Neural cell (in vitro differentiated cells): ENCODE measurements around the gene ARID3A. TPM values are rescaled to one million over a fixed set of nuclear protein-coding genes. Genes with fewer than 3 reads are reported as not detected.

Experiments used
- H2AFZ ChIP-seq: fragments of 200-600, 300-800 bp; sonication (generic), shearing (Covaris generic); 2 replicates; pipeline ENCODE4 v1.6.0; 2014; ENCODE audit warnings: low read depth, mild to moderate bottlenecking, antibody characterized with exemption, low read length, moderate library complexity
- H3F3A ChIP-seq: fragments of 200-600 bp; shearing (Covaris generic); 2 replicates; pipeline ENCODE4 v1.6.1; 2016; ENCODE audit warnings: mild to moderate bottlenecking, moderate library complexity, mixed read lengths, antibody characterized with exemption, low read length; ENCODE audit not compliant: insufficient read depth, poor library complexity, severe bottlenecking
- H3K27ac ChIP-seq: fragments of 200-600, 300-800 bp; sonication (generic), shearing (Covaris generic); 2 replicates; pipeline ENCODE4 v1.5.1; 2014; ENCODE audit warnings: mild to moderate bottlenecking, low read length, moderate library complexity
- H3K27me3 ChIP-seq: fragments of 300-800, 200-600 bp; sonication (generic), shearing (Covaris generic); 2 replicates; pipeline ENCODE4 v1.6.0; 2014; ENCODE audit warnings: mild to moderate bottlenecking, low read depth, low read length, moderate library complexity; ENCODE audit not compliant: insufficient read depth
- H3K36me3 ChIP-seq: fragments of 300-800, 200-600 bp; sonication (generic), shearing (Covaris generic); 2 replicates; pipeline ENCODE4 v1.5.1; 2014; ENCODE audit warnings: mild to moderate bottlenecking, antibody characterized with exemption, low read length, moderate library complexity; ENCODE audit not compliant: insufficient read depth
- H3K4me2 ChIP-seq: fragments of 300-800, 200-600 bp; sonication (generic), shearing (Covaris generic); 2 replicates; pipeline ENCODE4 v1.6.0; 2014; ENCODE audit warnings: mild to moderate bottlenecking, low read length
- H3K4me3 ChIP-seq: fragments of 300-800, 200-600 bp; sonication (generic), shearing (Covaris generic); 2 replicates; pipeline ENCODE4 v1.5.1; 2014; ENCODE audit warnings: mild to moderate bottlenecking, low read length, moderate library complexity
- H3K79me2 ChIP-seq: fragments of 200-600 bp; shearing (Covaris generic); replicated peaks from 2 replicates; pipeline ENCODE4 v1.6.0; 2014; ENCODE audit warnings: mild to moderate bottlenecking, low read length, moderate library complexity; ENCODE audit not compliant: insufficient read depth
- H3K9ac ChIP-seq: fragments of 300-800, 200-600 bp; sonication (generic), shearing (Covaris generic); 2 replicates; pipeline ENCODE4 v1.6.1; 2016; ENCODE audit warnings: mild to moderate bottlenecking, low read length, mixed read lengths
- H3K9me2 ChIP-seq: fragments of 200-600 bp; shearing (Covaris generic); 2 replicates; pipeline ENCODE4 v1.6.1; 2016; ENCODE audit warnings: mild to moderate bottlenecking, low read length, mixed read lengths; ENCODE audit not compliant: insufficient read depth
- H3K9me3 ChIP-seq: fragments of 200-600, 300-800 bp; sonication (generic), shearing (Covaris generic); 2 replicates; pipeline ENCODE4 v1.6.1; 2016; ENCODE audit warnings: mild to moderate bottlenecking, mixed run types, low read length, moderate library complexity, mixed read lengths
- H4K20me1 ChIP-seq: fragments of 200-600 bp; shearing (Covaris generic); 2 replicates; pipeline ENCODE4 v1.6.1; 2016; ENCODE audit warnings: mild to moderate bottlenecking, mixed run types; ENCODE audit not compliant: insufficient read depth
- EP300 ChIP-seq: fragments of 450-650 bp; conservative IDR thresholded peaks from 2 replicates; pipeline ENCODE4 v1.6.1; 2014; ENCODE audit warnings: antibody characterized with exemption, mild to moderate bottlenecking, moderate library complexity; ENCODE audit not compliant: poor library complexity, severe bottlenecking
- EZH2 ChIP-seq: fragments of 200-600, 300-800 bp; shearing (Covaris generic), sonication (generic); IDR thresholded peaks from 2 replicates; pipeline ENCODE4 v1.6.1; 2014; ENCODE audit warnings: antibody characterized with exemption, low read length, borderline replicate concordance, mild to moderate bottlenecking; ENCODE audit not compliant: insufficient read depth, poor library complexity, severe bottlenecking
- MXI1 ChIP-seq: fragments of 450-650 bp; conservative IDR thresholded peaks from 2 replicates; pipeline ENCODE4 v1.6.1; 2014; ENCODE audit warnings: antibody characterized with exemption, mild to moderate bottlenecking; ENCODE audit not compliant: poor library complexity, severe bottlenecking
- POLR2AphosphoS5 ChIP-seq: IDR thresholded peaks from 2 replicates; pipeline ENCODE4 v1.6.1; 2012
- RAD21 ChIP-seq: fragments of 450-650 bp; conservative IDR thresholded peaks from 2 replicates; pipeline ENCODE4 v1.6.1; 2014; ENCODE audit warnings: antibody characterized with exemption, mild to moderate bottlenecking, moderate library complexity
- REST ChIP-seq: IDR thresholded peaks from 2 replicates; pipeline ENCODE4 v1.6.1; 2012; ENCODE audit warnings: borderline replicate concordance
- SMC3 ChIP-seq: fragments of 450-650 bp; conservative IDR thresholded peaks from 2 replicates; pipeline ENCODE4 v1.6.1; 2014; ENCODE audit warnings: antibody characterized with exemption, mild to moderate bottlenecking, moderate library complexity; ENCODE audit not compliant: poor library complexity
- TAF1 ChIP-seq: IDR thresholded peaks from 2 replicates; pipeline ENCODE4 v1.6.1; 2012; ENCODE audit warnings: low read depth
- polyA plus RNA-seq: library from polyadenylated mRNA; depleted of rRNA; stranded (reverse); fragments of >200 nt; gene quantifications from 2 replicates; pipeline ENCODE4 v1.2.3, GENCODE V29; 2014
- TF ChIP-seq, protein P1 (sequence below): fragments of 450-650 bp; IDR thresholded peaks from 2 replicates; pipeline ENCODE4 v1.5.1; 2014; ENCODE audit warnings: antibody characterized with exemption, mild to moderate bottlenecking, moderate library complexity; ENCODE audit not compliant: poor library complexity, severe bottlenecking

ARID3A gene
- polyA plus RNA-seq, 1 donor from 2014 or later = 11.4 TPM

DNA sequence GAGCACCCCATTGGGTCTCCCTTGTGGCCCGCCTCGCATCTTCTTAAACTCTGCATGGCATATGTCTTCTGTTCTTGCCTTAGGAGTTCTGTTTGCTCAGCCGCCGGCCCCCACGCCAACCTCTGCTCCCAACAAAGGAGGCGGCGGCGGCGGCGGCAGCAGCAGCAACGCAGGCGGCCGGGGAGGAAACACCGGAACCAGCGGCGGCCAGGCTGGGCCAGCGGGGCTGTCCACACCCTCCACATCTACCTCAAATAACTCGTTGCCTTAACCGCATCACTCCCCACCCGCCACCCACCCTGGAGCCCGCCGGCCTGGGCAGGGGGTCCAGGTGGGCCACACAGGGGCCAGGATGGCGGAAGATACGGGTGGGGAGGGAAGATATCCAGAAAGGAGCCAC is 46.0 kb downstream of the ARID3A start:
- no peaks in the 10 kb centered on the region for H3K79me2 ChIP-seq
- peaks cover 12% of the 10 kb centered on the region for H3K36me3 ChIP-seq
- H3K27ac ChIP-seq = no peak overlapping the region
- no peak overlapping the region for H3K4me2 ChIP-seq
- no peak for TF ChIP-seq POLR2AphosphoS5
- TF ChIP-seq EP300 = no peak
- TF ChIP-seq RAD21 = no peak
- no peak for TF ChIP-seq REST
- TF ChIP-seq, protein P1, sequence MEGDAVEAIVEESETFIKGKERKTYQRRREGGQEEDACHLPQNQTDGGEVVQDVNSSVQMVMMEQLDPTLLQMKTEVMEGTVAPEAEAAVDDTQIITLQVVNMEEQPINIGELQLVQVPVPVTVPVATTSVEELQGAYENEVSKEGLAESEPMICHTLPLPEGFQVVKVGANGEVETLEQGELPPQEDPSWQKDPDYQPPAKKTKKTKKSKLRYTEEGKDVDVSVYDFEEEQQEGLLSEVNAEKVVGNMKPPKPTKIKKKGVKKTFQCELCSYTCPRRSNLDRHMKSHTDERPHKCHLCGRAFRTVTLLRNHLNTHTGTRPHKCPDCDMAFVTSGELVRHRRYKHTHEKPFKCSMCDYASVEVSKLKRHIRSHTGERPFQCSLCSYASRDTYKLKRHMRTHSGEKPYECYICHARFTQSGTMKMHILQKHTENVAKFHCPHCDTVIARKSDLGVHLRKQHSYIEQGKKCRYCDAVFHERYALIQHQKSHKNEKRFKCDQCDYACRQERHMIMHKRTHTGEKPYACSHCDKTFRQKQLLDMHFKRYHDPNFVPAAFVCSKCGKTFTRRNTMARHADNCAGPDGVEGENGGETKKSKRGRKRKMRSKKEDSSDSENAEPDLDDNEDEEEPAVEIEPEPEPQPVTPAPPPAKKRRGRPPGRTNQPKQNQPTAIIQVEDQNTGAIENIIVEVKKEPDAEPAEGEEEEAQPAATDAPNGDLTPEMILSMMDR = no peak
- TF ChIP-seq TAF1 = no peak
- TF ChIP-seq EZH2 = no peak
- no peak for TF ChIP-seq MXI1
- TF ChIP-seq SMC3 = no peak
- H4K20me1 ChIP-seq = no peaks in the 10 kb centered on the region
- H3K9me2 ChIP-seq = no peaks in the 10 kb centered on the region
- H3K9me3 ChIP-seq = no peaks in the 10 kb centered on the region
- no peak overlapping the region for H3K9ac ChIP-seq
- H3F3A ChIP-seq = no peaks in the 10 kb centered on the region
- no peaks in the 10 kb centered on the region for H3K27me3 ChIP-seq
- no peak overlapping the region for H3K4me3 ChIP-seq
- H2AFZ ChIP-seq = no peak overlapping the region

- Histone ChIP-seq H3K27me3 (no peaks in the 10 kb centered on the region), H3K9ac (no peak overlapping the region), H2AFZ (no peak overlapping the region), H3K27ac (no peak overlapping the region), H3K9me3 (no peaks in the 10 kb centered on the region), H3K36me3 (peaks cover 10% of the 10 kb centered on the region), H4K20me1 (no peaks in the 10 kb centered on the region), H3K79me2 (no peaks in the 10 kb centered on the region), H3K4me3 (no peak overlapping the region), H3F3A (no peaks in the 10 kb centered on the region), H3K9me2 (no peaks in the 10 kb centered on the region), H3K4me2 (no peak overlapping the region)
- TF ChIP-seq RAD21 (no peak), SMC3 (no peak)
- TF ChIP-seq, protein P1 = no peak
These were observed 46.4 kb downstream of the ARID3A start for GRCh38 chr19:972281-972680.
